ENCODE results near the gene KRT79.

DNA sequence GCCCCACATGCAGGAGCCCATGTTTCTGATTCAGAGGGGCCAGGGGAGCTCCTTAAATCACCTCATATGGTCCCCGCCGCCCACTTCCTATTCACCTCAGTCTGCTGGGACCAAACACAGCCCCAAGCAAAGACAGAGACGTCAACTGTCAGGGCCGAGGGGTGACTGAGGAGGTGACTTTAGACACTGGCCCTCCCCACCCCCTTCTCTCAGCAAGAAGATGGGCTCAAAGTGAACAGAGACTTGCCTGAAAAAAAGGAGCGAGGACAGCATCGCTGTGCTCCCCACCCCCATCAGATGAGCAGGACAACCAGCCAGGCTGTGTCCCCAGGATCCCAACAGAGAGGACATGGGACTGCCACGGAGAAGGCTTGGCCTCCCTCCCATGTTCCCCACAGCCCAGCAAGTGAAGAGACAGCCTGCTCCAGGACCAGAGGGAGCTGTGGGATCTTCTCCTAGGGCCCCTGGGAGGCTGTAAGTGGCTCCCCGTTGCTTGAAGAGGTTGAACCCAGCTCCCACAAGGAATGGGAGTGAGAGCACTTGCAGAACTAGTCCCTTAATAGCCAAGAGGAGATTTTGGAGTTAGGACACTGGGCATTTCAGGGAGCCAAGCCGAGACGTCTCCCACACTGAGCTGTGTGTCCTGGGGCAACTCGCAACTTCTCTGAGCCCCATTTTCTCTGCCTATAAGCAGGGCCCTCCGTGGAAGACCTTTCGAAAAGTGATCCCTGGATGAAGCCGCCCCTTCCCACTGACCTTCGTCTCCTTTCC lies 1.3 kb upstream of the KRT79 start:
- TF ChIP-seq POLR2AphosphoS5 (IDR thresholded peaks at IDR 0.05; ENCODE audit: low read depth, low read length) (no peak), SIN3A (IDR thresholded peaks at IDR 0.05; ENCODE audit: borderline replicate concordance, insufficient read depth, low read length) (no peak), REST (IDR thresholded peaks at IDR 0.05; ENCODE audit: insufficient read depth in 1 of 2, low read depth in 2 of 2, low read length in 2 of 2) (no peak), TAF1 (IDR thresholded peaks at IDR 0.05; ENCODE audit: borderline replicate concordance, insufficient read depth, low read length) (no peak)

Measured in PFSK-1 (cell line).